Measurements from ENCODE around the gene NUP107.

DNA sequence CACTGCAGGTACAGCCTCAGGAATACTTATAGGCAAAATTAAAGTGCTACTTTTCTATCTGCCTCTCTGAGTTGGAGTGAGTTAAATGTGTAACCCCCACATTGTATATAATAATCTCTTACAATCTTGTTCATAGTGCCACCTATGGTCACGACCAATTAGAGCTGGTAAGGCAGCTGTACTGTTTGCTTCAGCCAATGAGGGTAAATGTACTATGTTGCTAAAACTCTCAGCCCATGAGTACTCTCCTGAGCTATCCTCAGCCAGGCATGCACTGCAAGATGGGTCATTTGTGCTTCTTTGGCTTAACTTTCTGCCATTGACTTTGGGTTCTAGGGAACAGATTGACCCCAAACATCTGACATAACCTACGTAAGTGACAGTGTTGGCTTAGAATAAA is 106.2 kb downstream of the NUP107 start:
- TF ChIP-seq, protein P1, sequence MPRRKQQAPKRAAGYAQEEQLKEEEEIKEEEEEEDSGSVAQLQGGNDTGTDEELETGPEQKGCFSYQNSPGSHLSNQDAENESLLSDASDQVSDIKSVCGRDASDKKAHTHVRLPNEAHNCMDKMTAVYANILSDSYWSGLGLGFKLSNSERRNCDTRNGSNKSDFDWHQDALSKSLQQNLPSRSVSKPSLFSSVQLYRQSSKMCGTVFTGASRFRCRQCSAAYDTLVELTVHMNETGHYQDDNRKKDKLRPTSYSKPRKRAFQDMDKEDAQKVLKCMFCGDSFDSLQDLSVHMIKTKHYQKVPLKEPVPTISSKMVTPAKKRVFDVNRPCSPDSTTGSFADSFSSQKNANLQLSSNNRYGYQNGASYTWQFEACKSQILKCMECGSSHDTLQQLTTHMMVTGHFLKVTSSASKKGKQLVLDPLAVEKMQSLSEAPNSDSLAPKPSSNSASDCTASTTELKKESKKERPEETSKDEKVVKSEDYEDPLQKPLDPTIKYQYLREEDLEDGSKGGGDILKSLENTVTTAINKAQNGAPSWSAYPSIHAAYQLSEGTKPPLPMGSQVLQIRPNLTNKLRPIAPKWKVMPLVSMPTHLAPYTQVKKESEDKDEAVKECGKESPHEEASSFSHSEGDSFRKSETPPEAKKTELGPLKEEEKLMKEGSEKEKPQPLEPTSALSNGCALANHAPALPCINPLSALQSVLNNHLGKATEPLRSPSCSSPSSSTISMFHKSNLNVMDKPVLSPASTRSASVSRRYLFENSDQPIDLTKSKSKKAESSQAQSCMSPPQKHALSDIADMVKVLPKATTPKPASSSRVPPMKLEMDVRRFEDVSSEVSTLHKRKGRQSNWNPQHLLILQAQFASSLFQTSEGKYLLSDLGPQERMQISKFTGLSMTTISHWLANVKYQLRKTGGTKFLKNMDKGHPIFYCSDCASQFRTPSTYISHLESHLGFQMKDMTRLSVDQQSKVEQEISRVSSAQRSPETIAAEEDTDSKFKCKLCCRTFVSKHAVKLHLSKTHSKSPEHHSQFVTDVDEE (CRISPR knock-in tag; IDR thresholded peaks at IDR 0.05), result no peak
- TF ChIP-seq PPARA (CRISPR knock-in tag; IDR thresholded peaks at IDR 0.05; ENCODE audit: borderline replicate concordance), result no peak
